GM20000 (cell line): ENCODE results near the gene ASS1.

Experiments
- DNase-seq: peaks from one replicate; pipeline ENCODE4 v3.0.0; 2012; ENCODE audit warnings: low spot score
- CTCF ChIP-seq: IDR thresholded peaks from 2 replicates; pipeline ENCODE4 v1.5.1; 2012; ENCODE audit warnings: mild to moderate bottlenecking, control low read depth; ENCODE audit errors: extremely low read depth, missing control alignments

ASS1 gene

DNA sequence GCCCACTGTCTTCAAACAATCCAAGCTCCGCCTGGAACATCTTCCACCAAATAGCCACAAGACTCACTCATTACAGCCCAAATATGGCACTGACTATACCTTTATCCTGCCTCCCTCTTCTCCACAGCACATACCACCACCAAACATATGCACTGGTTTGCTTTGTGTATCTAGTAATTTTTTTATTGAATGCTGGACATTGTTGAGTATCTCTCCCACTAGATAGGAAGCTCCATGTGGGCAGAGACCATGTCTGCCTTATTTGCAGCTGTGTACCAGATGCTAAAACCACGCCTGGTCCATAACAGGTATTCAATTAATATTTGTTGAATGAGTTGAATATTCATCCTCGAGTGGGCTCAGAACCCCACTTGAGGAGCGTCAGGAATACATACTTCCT lies 67.4 kb downstream of the ASS1 start:
- TF ChIP-seq CTCF = no peak
- DNase-seq = no peak

DNA sequence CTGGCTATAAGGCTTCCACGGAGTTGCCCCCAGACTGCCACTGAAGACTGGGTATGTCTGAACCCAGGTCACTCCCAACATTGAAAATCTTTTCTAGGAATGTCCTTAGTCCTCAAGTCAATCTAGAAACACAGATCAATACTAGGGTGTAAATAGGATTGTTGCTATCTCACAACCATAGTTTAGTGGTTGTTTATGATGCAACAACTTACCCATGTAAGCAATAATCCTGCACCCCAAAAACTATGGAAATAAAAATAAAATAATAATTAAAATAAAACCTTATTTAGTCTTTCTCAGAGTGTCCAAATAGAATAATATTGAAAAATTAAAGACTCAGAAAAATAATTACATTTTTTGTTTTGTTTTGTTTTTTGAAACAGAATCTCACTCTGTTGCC lies 68.3 kb downstream of the ASS1 start:
- TF ChIP-seq CTCF = no peak
- DNase-seq = no peak

GRCh38 chr9:130518233-130518632 lies 73.5 kb downstream of the ASS1 start:
- no peak for DNase-seq
- TF ChIP-seq CTCF = no peak

DNA sequence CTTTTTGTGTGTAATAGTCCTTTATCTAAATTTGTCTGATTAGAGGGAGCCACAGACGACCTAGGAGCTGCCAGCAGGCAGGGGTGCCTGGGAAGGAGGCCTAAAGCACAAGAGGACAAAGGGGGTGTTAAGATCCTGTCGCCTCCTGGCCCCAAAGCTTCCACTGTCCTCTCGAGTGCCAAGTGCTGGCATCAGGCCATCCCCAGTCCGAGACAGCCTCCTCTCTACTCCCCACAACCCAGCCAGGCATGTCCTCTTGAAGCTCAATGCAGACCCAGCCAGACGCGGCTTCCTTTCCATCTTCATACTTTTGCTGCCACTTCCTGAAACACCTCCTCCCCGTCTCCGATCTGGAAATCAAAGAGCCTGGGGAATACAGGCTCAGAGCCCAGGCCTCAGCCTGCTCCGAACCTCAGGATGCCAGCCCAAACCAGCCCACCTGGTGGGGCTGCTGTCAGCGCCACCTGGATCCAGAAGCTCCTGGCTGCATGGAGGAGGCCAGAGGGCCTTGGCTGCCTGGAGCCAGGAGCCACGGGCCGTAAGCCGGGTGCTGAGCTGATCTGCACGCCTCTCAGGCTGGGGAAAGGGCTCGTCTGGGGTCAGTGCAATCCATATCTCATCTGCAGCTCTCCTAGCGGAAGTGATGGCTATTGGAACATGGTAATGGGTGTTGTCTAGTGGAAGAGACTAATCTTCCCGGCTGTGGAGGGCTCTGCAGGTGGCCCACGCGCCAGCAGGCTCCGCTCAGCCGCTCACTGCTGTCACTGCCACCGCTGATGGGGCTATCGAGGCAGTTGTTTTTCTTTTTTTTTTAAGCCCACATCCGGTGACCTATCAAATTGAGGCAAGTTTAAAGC lies 74.4 kb downstream of the ASS1 start:
- DNase-seq = no peak
- TF ChIP-seq CTCF = no peak

- DNase-seq = no peak
- no peak for TF ChIP-seq CTCF
These were observed 75.2 kb downstream of the ASS1 start for GRCh38 chr9:130519927-130520326.

GRCh38 chr9:130521715-130522114 lies 77.0 kb downstream of the ASS1 start:
- DNase-seq = no peak
- TF ChIP-seq CTCF = no peak

- no peak for DNase-seq
- TF ChIP-seq CTCF = no peak
These were observed 77.6 kb downstream of the ASS1 start for GRCh38 chr9:130522233-130522808.
